HG02610 (cell line): Measurements from ENCODE around the gene ZCWPW1.
A peak's percentile ranks its signal among the peaks of the same experiment; 100 is the strongest.

Source experiments
- ATAC-seq: cut with Tn5 transposase; IDR thresholded peaks from one replicate; pipeline ENCODE4 v1.9.1; 2021; ENCODE audit warnings: mild to moderate bottlenecking, moderate library complexity; ENCODE audit not compliant: unreplicated experiment

Gene ZCWPW1

DNA sequence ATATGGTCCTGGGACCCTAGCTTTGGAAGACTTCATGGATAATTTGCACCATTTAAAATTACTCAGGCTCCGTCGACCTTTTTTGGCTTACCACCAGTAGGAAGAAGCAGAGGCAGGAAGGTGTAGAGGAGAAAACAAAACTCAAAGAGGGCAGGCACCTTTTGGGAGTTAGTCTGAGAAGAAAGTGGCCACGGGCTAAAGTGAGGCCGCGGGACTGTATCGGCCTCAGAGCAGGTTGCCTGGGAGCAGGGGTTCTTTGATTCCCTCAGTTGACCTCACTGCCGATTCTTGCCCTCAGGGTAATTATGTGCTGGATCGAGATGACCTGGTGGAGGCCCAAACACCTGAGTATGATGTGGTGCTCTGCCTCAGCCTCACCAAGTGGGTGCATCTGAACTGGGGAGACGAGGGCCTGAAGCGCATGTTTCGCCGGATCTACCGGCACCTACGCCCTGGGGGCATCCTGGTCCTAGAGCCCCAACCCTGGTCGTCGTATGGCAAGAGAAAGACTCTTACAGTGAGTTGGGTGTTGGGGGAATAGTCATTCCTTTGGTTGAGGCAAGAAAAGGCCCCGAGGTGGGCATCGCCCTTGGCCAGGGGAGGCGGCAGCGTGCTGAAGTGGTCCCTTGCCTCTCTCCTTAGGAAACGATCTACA is 4.2 kb upstream of the ZCWPW1 start:
- ATAC-seq: no peak

DNA sequence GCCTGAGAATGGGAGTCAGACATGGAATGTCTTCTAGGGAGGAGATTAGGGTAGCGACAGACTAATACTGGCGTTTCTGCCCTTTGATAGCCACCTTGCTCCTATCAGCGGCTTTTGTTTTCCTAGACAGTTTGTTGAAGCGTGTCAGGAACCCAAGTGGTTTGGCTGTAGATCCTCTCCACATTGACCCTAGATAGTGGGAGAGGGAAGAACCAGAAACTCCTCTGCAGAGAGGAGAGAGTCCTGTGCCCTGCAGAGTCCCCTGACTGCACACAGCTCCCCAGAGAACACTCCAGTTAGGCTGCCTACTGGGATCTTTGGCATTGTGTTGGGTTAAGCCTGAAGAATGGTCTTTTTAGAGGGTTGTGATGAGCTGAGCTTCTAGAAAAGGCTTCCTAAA is 3.5 kb upstream of the ZCWPW1 start:
- no peak for ATAC-seq

DNA sequence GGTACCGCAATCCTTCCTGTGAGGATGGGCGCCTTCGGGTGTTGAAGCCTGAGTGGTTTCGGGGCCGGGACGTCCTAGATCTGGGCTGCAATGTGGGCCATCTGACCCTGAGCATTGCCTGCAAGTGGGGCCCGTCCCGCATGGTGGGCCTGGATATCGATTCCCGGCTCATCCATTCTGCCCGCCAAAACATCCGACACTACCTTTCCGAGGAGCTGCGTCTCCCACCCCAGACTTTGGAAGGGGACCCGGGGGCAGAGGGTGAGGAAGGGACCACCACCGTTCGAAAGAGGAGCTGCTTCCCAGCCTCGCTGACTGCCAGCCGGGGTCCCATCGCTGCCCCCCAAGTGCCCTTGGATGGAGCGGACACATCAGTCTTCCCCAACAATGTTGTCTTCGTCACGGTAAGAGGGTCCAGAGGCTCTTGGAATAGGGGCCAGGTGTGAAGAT is 2.8 kb upstream of the ZCWPW1 start:
- no peak for ATAC-seq

DNA sequence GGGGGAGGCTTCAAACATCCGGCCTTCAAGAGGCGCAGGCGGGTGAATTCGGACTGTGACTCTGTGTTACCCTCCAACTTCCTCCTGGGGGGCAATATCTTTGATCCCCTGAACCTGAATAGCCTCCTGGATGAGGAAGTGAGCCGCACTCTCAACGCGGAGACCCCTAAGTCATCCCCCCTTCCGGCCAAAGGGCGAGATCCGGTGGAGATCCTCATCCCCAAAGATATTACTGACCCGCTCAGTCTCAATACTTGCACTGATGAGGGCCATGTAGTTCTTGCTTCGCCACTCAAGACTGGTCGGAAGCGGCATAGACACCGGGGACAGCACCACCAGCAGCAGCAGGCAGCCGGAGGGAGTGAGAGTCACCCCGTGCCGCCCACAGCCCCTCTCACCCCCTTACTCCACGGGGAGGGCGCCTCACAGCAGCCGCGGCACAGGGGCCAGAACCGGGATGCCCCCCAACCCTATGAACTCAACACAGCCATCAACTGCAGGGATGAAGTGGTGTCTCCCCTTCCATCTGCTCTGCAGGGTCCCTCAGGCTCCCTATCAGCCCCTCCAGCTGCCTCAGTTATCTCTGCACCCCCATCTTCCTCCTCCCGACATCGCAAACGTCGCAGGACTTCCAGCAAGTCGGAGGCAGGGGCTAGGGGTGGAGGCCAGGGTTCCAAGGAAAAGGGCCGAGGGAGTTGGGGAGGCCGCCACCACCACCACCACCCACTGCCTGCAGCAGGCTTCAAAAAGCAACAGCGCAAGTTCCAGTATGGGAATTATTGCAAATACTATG is 2.2 kb upstream of the ZCWPW1 start:
- no peak for ATAC-seq

DNA sequence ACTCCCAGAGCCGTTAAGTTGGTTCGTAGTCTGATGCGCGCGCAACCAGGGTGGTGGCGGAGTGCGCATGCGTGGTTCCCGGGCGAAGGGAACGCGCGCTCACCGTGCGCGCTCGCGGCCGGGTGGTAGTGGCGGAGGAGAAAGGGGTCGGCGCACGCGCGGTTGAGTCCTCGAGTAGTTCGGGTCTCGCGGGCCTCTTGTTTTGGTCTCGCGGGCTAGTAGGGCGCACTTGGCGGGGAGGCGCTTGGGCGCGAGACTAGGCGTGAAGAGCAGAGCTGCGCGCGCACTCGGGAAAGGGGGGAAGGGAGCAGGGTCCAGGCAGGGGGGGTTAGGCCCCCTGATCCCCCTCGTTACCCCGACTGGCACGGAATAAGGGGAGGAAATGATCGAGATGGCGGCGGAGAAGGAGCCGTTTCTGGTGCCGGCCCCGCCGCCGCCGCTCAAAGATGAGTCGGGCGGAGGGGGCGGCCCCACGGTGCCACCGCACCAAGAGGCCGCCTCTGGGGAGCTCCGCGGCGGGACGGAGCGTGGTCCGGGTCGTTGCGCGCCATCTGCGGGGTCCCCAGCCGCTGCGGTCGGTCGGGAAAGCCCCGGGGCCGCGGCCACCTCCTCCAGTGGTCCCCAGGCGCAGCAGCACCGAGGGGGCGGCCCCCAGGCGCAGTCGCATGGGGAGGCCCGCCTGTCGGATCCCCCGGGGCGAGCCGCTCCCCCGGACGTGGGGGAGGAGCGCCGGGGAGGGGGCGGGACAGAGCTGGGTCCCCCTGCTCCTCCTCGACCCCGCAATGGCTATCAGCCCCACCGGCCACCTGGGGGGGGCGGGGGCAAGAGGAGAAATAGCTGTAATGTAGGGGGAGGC is 1.4 kb upstream of the ZCWPW1 start, which contains the start of gene MEPCE:
Gene MEPCE, plus strand, starts transcription at position 195 of the 856 bp plus-strand sequence. Its CDS starts 188 bp downstream, at position 383.
- ATAC-seq: peak; percentile 36

DNA sequence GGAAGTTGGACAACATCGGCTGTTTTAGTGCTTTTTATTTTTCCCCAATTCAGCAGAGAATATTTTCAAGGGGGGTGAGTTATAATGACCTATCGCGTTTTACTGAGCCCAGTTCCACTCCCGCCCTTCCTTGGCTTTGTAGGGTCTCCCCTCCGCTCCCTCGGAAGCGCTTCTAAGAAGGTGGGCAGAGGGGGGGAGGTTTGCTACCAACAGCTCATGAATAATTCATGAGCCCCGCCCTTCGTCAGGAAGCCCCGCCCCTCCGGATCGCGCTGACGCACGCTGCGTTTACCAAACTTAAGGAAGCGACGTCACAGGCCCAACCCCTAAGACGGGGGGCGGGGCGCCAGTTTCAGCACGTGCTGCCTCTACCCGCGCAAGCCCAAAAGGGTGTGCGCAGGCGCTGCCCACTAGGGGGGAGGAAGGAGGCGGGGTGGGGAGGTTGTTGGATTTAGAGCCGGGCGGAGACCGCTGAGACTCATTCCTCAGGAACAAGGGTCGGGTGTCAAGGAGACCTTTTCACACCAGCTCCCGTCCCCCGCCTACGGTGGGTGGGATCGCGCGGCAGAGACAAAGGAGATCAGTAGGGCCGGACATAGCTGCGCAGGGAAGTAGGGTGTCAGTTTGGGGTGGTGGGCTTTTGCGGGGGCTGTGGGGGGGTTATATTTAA is 599 bp upstream of the ZCWPW1 start:
- ATAC-seq: peak; percentile 52

DNA sequence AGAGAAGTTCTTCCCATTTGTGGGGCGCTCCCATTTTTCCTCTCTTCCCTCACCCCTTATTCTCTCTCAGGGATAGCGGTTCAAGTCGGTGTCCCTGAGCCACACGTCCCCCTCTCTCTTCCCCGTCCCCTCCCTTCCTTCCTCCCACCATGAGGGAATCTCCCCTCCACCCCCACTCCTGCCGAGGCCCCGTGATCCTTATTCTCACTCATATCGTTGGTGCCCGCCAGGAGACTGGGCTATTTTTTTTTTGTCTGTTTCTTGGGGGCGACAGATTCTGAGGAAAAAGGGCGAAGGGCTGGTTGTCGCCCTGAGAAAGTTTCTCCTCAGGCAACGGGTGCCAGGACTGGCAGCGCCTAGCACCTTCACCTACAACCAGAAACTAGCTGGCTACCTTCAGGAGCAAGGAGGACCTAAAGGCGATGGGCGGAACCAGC is 723 bp downstream of the ZCWPW1 start:
- no peak for ATAC-seq

DNA sequence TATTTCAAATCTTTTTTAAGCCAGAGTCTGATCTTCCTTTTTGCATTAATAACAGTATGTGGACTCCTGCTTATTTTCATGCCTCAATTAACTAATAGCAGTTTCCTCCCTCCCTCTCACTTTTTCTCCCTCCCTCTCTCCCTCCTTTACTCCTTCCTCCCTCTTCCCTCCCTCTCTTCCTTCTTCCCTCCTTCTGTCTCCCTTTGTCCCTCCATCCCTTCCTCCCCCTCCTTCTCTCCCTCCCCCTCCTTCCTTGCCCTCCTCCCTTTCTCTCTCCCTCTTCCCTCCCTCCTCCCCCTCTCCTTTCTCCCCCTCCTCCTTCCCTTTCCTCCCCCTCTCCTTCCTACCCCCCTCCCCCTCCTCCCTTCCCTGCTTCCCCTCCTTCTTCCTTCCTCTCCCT is 2.0 kb downstream of the ZCWPW1 start:
- ATAC-seq: no peak

DNA sequence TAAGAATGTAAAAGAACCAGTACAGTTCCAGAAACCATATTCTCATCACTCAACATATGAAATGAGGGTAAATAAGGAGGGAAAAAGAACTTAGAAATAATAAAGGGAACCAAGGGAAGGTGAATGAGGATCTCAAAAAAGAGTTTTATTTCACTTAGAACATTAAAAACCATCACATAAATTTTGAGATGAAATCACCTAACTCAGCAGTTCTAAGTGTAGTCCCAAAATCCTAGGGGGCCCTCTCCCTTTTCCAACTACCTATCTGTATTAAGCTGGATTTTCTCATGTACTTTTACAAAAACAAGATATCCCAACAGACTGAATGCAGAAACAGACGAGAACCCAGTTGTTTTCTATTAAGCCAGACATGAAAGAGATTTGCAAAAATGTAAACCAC is 3.2 kb downstream of the ZCWPW1 start:
- no peak for ATAC-seq

DNA sequence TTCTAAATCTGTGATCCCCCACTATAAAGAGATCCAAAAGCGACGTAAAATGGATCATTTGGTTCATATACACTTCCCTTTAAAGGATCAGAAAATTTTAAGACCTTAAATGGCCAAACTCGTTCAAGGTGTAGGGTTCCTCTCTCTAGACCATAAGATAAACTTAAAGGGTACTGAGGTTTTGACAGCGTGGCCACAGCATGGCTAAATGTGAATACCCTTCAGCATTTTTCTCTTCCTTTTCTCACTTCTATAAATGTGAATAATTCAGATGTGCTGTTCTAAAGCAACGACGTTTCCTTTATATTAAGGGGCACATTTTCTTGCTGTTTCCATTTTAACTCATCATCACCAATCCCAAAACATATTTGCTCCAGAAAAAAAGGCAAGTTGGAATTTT is 5.2 kb downstream of the ZCWPW1 start:
- ATAC-seq: no peak

DNA sequence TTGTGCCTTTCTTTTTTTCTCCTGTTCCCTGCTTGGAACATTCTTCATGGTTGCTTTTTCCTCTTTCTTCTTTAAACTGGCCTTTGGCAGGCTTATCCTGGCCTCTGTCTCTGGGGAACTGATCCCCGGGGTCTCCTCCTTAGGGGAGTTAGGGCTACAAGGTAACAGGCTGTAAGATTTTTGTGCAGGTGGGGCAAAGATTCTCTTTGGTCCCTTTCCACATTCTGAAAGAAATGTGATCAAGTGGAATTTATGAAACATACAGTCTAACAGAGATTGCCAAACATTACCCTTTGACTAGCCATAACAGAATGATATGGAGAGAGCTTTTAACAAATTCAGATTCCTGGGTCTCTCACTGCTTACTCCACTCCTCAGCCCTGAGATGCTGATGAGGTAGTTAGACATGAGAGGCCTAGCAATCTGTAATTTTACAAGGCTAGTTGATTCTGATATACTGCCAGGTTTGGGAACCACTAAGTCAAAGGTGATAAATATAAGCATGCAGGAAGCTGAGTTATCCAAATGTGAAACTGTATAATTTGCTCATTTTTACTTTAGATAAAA is 8.8 kb downstream of the ZCWPW1 start:
- ATAC-seq: no peak

DNA sequence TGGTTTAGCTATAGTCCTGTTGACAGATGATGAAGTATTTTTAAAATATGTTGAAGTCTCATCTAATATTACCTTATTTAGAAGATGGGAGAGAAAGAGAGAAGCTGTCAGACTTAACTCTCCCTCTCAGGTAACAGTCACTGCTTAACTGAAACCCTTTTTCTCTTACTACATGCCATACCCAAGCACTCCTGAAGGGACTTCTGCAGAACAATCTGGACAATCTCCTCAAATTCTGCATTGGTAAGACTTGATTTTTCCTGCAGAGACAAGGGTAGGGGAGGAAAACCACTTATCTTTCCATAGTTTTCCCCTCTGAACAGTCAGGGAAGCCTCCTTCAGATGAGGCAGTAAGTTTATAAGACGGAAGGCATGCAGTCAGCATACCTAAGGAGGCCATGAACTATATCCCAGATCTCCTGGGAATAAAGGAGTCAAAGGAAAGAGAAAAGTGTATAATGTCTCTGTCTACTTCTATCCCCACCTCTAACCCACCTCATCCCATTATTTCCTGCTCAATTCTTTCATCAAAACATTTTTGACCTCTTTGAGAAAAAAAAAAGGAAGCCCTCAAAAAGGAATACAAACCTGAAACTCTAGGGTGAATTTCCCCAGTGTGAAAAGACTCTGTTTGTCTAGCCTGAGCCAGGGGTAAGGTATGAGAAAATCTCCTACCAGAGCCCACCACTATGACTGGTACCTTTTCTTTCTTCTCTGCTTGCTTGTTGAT is 9.4 kb downstream of the ZCWPW1 start:
- ATAC-seq: no peak

DNA sequence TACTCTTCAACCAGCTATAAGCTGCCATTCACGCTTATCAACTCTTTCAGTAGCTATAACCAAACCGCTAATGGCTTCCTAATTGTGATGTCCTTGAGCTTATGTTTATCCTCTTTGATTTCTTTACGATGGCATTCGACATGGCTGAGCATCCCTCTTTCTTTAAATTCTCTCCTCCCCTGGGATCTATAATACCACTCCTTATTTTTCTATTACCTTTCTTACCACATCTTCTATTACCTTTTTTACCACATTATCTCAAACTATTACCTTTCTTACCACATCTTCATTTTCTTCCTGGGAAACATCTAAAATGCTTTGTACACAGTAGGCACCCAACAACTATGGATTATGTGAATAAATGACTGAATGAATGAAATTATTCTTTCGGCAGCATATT is 13.1 kb downstream of the ZCWPW1 start:
- ATAC-seq: no peak

DNA sequence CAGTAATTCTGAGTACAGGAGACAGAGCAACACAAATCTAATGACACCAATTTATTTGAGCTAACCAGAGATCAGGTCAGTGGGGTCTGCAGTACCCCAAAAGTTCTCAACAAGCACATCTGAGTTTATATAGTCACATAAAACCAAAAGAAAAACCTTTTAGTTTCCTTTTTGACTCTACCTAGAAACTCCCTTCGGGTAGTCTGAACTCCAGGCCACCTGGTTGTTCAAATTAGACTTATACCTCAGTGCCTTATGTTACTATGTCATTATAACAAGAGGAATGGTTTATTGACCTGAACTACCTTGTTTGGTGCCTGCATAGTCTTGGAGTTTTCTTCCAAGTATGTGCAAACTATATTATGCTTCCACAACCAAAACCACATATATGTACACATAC is 14.6 kb downstream of the ZCWPW1 start:
- no peak for ATAC-seq

DNA sequence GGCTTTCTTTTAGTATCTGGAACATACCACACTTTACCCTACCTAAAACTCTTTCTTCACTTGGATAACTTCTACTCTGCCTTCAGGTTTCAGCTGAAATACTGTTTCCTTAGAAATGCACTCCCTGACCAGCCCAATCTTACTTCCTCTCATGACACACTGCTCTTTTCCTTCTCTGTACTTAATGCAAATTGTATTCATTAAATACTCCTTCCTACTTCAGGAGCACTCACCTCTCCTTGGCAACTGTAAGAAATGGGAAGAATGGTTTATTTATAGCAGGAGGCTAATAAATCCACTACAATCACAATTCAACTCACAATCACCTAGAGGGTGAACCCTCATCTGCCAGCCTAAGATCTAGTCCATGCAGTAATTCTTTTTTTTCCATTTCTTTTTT is 15.2 kb downstream of the ZCWPW1 start:
- ATAC-seq: no peak

DNA sequence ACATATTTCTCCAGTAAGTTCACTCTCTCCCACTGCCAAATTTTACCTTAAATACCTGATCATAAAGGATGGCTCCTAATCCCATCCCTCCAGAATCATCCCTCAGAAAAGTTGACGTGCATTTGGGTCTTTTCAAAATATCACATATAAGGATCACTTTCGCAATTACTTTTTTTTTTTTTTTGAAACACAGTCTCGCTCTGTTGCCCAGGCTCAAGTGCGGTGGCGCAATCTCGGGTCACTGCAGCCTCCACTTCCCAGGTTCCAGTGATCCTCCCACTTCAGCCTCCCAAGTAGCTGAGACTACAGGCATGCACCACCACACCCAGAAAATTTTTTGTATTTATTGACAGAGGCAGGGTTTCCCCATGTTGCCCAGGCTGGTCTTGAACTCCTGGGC is 17.4 kb downstream of the ZCWPW1 start:
- ATAC-seq: no peak

DNA sequence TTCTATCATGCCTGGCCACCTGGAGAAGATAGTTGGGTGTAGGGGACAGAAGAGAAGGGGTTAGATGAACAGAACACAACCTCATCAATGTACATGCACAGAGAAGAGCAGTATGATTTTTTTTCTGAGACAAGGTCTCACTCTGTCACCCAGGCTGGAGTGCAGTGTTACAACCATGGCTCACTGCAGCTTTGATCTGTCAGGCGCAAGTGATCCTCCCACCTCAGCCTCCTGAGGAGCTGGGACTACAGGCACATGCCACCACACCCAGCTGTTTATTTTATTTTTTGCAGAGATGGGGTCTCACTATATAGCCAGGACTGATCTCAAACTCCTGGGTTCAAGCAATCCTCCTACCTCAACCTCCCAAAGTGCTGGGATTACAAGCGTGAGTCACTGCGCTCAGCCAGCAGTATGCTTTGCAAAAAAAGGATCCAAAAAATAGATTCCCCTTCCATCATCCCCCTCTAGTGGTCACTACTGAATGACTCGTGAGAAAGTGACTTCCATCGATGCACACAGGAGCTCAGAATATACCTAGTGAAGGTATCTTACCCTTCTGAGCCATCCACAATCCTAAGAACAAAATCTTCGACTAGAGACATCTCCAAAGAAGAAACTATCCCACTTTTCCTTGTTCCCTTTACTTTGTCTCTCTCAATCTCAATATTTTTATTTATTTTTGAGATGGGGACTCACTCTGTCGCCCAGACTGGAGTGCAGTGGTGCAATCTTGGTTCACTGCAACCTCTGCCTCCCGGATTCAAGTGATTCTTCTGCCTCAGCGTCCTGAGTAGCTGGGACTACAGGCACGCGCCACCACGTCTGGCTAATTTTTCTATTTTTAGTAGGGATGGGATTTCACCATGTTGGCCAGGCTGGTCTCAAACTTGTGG is 21.0 kb downstream of the ZCWPW1 start:
- no peak for ATAC-seq

DNA sequence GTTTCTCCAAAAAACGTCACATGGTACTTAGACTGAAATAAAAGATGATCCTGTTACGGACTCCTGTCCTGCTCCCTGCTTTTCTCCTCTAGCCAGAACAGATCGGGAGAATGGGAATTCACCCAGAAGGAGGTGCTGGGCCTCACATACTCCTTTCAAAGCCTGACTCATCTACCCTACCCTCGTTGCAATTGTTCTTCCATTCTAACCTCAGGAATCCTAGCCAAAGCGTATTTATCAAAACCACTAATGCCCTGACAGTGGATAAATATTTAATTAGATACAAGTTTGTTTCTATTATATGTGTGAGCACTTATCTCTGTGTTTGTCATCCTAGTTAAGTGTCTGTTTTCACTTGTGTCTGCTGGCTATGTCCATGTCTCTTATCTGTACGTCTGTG is 21.7 kb downstream of the ZCWPW1 start:
- ATAC-seq: no peak

DNA sequence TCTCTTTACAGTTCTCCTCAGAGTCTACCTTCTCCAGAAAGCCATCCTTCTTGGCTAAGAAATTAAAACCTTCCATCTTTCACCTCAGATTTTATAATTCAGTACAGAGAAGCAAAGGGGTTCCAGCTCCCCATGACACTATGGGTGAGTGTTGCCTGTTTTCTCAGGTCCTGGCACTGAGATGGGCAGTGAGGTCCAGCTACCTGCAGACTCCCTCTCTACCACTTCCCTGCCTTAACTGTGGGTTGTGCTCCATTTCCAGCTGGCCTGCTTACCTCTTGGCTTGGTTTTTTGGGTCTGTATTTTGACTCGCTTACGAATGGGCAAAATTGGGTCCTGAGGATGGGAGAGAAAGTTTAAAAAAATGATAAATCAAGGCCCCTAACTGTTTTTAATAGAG is 26.3 kb downstream of the ZCWPW1 start:
- ATAC-seq: no peak
